ENCODE measurements around the gene CTNS.

Gene CTNS

DNA sequence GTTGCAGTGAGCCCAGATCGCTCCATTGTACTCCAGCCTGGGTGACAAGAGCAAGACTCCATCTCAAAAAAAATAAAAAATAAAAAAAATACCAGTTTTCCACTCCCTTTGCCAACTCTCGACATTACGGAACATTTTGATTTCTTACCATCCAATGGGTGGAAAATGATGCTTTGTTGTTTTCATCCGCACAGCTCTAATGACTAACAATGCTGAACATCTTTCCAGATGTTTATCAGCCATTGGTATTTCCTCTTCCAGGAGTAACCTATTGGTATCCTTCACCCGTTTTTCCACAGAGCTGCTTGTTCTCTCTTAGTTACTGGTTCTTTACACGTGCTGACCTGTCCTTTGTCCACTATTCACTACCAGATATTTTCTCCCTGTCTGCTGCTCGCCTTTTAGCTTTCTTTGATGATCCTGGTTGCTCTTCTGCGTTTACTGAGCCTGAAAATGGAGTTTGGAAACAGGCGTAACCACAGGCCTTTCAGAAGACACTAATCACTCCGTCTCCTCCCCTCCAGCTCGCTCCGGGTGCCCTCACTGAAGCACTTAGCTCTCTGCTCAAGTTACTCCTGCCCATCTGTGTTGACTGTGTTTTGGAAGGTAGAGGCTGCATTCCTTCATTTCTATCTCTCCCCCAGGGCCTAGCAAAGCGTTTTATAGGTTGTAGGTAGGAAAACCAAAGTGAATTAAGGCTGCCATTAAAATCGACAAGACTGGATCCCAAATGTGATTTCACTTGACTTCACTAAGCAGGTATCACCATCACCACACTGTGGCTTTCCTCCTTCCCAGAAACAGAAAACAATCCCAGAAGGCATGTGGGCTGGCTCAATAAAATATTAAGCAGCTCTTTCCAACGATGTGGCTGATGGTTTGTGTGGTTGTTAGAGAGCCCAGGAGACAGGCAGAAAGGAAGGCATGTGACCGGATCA, 9.5 kb upstream of the CTNS start:
- no peak overlapping the region for H3K4me3 ChIP-seq (ENCODE audit: low read length)
- no peaks in the 10 kb centered on the region for H3K9me3 ChIP-seq (ENCODE audit: control insufficient read depth, insufficient read depth, low read length)
- no peak for DNase-seq (ENCODE audit: low read depth, low spot score)
- WGBS (ENCODE audit: insufficient coverage, insufficient read length) = no CpG with 5 or more reads among the region's 16 CpGs
- H3K4me1 ChIP-seq (ENCODE audit: control insufficient read depth, insufficient read depth, low read length) = no peaks in the 10 kb centered on the region
- H3K27me3 ChIP-seq (ENCODE audit: control insufficient read depth, insufficient read depth, low read length) = no peaks in the 10 kb centered on the region
- no peak overlapping the region for H3K27ac ChIP-seq (ENCODE audit: low read length)
- peaks cover 28% of the 10 kb centered on the region for H3K36me3 ChIP-seq (ENCODE audit: control insufficient read depth, insufficient read depth, low read length)

- no peaks in the 10 kb centered on the region for H3K4me1 ChIP-seq (ENCODE audit: control insufficient read depth, insufficient read depth, low read length)
- H3K36me3 ChIP-seq (ENCODE audit: control insufficient read depth, insufficient read depth, low read length) = peaks cover 27% of the 10 kb centered on the region
- H3K4me3 ChIP-seq (ENCODE audit: low read length) = no peak overlapping the region
- no peak for DNase-seq (ENCODE audit: low read depth, low spot score)
- no CpG with 5 or more reads among the region's 11 CpGs for WGBS (ENCODE audit: insufficient coverage, insufficient read length)
- no peak overlapping the region for H3K27ac ChIP-seq (ENCODE audit: low read length)
- H3K27me3 ChIP-seq (ENCODE audit: control insufficient read depth, insufficient read depth, low read length) = no peaks in the 10 kb centered on the region
- H3K9me3 ChIP-seq (ENCODE audit: control insufficient read depth, insufficient read depth, low read length) = no peaks in the 10 kb centered on the region
Measured at GRCh38 chr17:3627769-3628167, 8.8 kb upstream of the CTNS start.

GRCh38 chr17:3630781-3631180, 5.8 kb upstream of the CTNS start:
- no CpG with 5 or more reads among the region's 10 CpGs for WGBS (ENCODE audit: insufficient coverage, insufficient read length)
- Histone ChIP-seq H3K4me1 (ENCODE audit: control insufficient read depth, insufficient read depth, low read length) (no peaks in the 10 kb centered on the region), H3K4me3 (ENCODE audit: low read length) (no peak overlapping the region), H3K27ac (ENCODE audit: low read length) (no peak overlapping the region), H3K9me3 (ENCODE audit: control insufficient read depth, insufficient read depth, low read length) (no peaks in the 10 kb centered on the region), H3K36me3 (ENCODE audit: control insufficient read depth, insufficient read depth, low read length) (peaks cover 12% of the 10 kb centered on the region), H3K27me3 (ENCODE audit: control insufficient read depth, insufficient read depth, low read length) (no peaks in the 10 kb centered on the region)
- no peak for DNase-seq (ENCODE audit: low read depth, low spot score)

DNA sequence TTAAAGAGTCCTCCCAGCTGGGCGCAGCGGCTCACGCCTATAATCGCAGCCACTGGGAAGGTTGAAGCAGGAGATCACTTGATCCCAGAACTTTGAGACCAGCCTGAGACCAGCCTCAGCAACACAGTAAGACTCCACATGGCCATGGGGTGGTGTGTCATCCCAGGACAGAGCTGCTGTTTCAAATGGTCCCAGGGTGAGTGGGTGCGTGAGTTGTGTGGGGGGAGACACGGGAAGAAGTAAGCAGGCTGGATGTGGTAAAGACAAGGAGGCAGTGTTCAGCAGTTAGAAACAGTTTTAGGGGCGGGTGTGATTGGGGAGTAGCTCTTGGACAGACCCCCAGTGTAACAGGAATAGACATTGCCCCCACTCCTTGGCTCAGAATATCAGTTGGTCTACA, 4.3 kb upstream of the CTNS start:
- Histone ChIP-seq H3K27ac (ENCODE audit: low read length) (no peak overlapping the region), H3K27me3 (ENCODE audit: control insufficient read depth, insufficient read depth, low read length) (no peaks in the 10 kb centered on the region), H3K4me1 (ENCODE audit: control insufficient read depth, insufficient read depth, low read length) (no peaks in the 10 kb centered on the region), H3K9me3 (ENCODE audit: control insufficient read depth, insufficient read depth, low read length) (no peaks in the 10 kb centered on the region), H3K36me3 (ENCODE audit: control insufficient read depth, insufficient read depth, low read length) (peaks cover 12% of the 10 kb centered on the region), H3K4me3 (ENCODE audit: low read length) (no peak overlapping the region)
- no CpG with 5 or more reads among the region's 7 CpGs for WGBS (ENCODE audit: insufficient coverage, insufficient read length)
- DNase-seq (ENCODE audit: low read depth, low spot score) = no peak

DNA sequence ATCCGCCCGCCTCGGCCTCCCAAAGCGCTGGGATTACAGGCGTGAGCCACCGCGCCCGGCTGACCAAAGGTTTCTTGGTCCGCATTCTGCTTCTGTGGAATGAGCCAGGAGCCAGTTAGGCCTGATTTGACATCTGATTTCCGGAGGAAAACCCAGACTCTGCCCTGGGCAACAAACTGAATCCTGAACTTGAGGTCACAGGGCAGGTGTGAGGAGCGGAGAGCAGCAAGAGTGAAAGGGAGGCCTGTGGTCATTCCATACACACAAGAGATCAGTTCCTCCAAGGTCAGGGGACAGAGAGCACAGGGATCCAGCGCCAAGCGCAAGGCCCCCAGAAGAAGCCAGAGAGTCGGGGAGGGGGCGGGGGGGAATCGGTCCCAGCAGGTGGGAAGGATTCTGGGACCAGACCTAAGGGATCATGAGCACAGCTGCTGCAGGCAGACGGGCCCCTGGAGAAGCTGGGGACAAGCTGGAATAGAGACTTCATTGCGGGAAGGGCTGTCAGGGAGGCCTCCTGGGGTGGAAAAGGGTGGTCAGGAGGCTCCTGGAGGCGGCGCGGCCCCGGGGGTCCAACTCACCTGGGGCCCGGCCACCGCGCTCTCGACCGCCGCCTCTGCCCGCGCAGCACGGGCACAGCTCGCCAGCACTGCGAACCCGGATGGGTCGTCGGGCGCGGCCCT, 946 bp upstream of the CTNS start:
- 0 out of 2 replicates have a peak, but pooled peaks cover 2% of the 10 kb centered on the region for H3K36me3 ChIP-seq (ENCODE audit: control insufficient read depth, insufficient read depth, low read length)
- H3K4me1 ChIP-seq (ENCODE audit: control insufficient read depth, insufficient read depth, low read length) = no peaks in the 10 kb centered on the region
- DNase-seq (ENCODE audit: low read depth, low spot score) = no peak
- H3K27me3 ChIP-seq (ENCODE audit: control insufficient read depth, insufficient read depth, low read length) = no peaks in the 10 kb centered on the region
- H3K27ac ChIP-seq (ENCODE audit: low read length) = no peak overlapping the region
- H3K9me3 ChIP-seq (ENCODE audit: control insufficient read depth, insufficient read depth, low read length) = no peaks in the 10 kb centered on the region
- peak overlapping the region; percentile 84 for H3K4me3 ChIP-seq (ENCODE audit: low read length)
- no CpG with 5 or more reads among the region's 38 CpGs for whole genome bisulfite sequencing (ENCODE audit: insufficient coverage, insufficient read length)

DNA sequence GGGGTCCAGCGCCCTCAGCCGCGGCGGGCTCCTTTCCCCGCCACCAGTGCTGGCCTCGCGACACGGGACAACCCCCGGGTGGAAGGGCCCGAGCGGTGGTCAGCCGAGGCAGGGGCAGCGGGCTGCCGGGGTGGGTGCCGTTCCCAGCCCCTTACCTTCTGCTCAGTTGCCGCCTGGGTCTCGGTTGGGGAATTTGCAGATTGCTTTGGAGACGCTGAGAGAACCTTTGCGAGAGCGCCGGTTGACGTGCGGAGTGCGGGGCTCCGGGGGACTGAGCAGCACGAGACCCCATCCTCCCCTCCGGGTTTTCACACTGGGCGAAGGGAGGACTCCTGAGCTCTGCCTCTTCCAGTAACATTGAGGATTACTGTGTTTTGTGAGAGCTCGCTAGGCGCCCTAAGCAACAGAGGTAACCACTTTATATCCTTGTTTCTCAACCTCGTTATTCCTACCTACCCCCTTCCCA, 381 bp downstream of the CTNS start:
- Histone ChIP-seq H3K4me3 (ENCODE audit: low read length) (peak overlapping the region; percentile 84), H3K9me3 (ENCODE audit: control insufficient read depth, insufficient read depth, low read length) (no peaks in the 10 kb centered on the region), H3K27ac (ENCODE audit: low read length) (no peak overlapping the region), H3K4me1 (ENCODE audit: control insufficient read depth, insufficient read depth, low read length) (peaks cover 3% of the 10 kb centered on the region; the same call in 1 of the 2 replicates), H3K27me3 (ENCODE audit: control insufficient read depth, insufficient read depth, low read length) (no peaks in the 10 kb centered on the region), H3K36me3 (ENCODE audit: control insufficient read depth, insufficient read depth, low read length) (0 out of 2 replicates have a peak, but pooled peaks cover 2% of the 10 kb centered on the region)
- no CpG with 5 or more reads among the region's 31 CpGs for WGBS (ENCODE audit: insufficient coverage, insufficient read length)
- DNase-seq (ENCODE audit: low read depth, low spot score) = no peak

DNA sequence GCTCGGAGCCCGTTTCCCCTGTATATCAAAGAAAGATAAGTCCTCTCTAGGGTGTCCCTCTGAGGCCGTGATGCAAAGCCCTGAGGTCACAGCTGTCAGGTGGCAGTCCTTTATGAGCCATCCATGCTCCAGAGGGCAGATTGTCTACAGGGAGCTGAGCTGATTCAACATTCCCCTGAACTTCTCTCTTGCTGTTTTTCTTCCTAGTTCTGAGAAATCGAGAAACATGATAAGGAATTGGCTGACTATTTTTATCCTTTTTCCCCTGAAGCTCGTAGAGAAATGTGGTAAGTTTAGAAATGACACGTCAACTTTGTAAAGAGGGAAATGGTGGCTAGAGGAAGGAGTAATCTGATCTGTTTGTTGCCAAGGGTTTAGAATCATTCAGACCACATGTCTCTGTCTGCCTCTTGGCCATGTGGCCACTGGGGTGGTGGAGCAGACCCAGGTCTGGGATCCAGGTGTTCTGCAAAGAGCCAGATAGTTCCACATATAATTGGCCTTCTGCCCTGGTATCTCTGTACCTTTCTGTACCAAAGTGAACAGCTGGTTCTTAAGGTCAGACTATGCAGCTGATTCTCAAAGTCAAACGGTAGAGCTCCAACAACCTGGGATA, 3.5 kb downstream of the CTNS start:
- Histone ChIP-seq H3K9me3 (ENCODE audit: control insufficient read depth, insufficient read depth, low read length) (no peaks in the 10 kb centered on the region), H3K36me3 (ENCODE audit: control insufficient read depth, insufficient read depth, low read length) (no peaks in the 10 kb centered on the region), H3K27me3 (ENCODE audit: control insufficient read depth, insufficient read depth, low read length) (no peaks in the 10 kb centered on the region), H3K4me3 (ENCODE audit: low read length) (no peak overlapping the region), H3K4me1 (ENCODE audit: control insufficient read depth, insufficient read depth, low read length) (peaks cover 3% of the 10 kb centered on the region; the same call in 1 of the 2 replicates), H3K27ac (ENCODE audit: low read length) (no peak overlapping the region)
- WGBS (ENCODE audit: insufficient coverage, insufficient read length) = no CpG with 5 or more reads among the region's 7 CpGs
- no peak for DNase-seq (ENCODE audit: low read depth, low spot score)

DNA sequence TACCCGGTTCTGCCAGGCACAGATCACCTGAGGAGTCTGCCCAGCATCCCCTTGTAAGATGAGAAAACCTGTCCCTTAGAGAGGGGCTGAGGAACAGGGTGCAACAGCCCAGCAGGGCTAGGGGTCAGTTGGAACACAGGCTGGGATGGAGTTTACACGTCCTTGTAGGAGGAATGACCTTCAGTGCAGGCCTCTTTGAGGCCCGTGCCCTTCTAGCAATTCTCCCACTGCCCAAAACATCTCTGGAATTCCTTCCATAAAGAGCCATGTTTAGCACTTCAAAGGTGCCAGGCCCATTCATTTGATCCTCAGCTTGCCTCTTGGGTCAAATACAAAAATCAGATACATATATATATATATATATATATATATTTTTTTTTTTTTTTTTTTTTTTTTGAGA, 4.5 kb downstream of the CTNS start:
- WGBS (ENCODE audit: insufficient coverage, insufficient read length) = no CpG with 5 or more reads among the region's 3 CpGs
- DNase-seq (ENCODE audit: low read depth, low spot score) = no peak
- Histone ChIP-seq H3K36me3 (ENCODE audit: control insufficient read depth, insufficient read depth, low read length) (no peaks in the 10 kb centered on the region), H3K9me3 (ENCODE audit: control insufficient read depth, insufficient read depth, low read length) (no peaks in the 10 kb centered on the region), H3K4me3 (ENCODE audit: low read length) (no peak overlapping the region), H3K27me3 (ENCODE audit: control insufficient read depth, insufficient read depth, low read length) (no peaks in the 10 kb centered on the region), H3K27ac (ENCODE audit: low read length) (no peak overlapping the region), H3K4me1 (ENCODE audit: control insufficient read depth, insufficient read depth, low read length) (peaks cover 3% of the 10 kb centered on the region; the same call in 1 of the 2 replicates)

DNA sequence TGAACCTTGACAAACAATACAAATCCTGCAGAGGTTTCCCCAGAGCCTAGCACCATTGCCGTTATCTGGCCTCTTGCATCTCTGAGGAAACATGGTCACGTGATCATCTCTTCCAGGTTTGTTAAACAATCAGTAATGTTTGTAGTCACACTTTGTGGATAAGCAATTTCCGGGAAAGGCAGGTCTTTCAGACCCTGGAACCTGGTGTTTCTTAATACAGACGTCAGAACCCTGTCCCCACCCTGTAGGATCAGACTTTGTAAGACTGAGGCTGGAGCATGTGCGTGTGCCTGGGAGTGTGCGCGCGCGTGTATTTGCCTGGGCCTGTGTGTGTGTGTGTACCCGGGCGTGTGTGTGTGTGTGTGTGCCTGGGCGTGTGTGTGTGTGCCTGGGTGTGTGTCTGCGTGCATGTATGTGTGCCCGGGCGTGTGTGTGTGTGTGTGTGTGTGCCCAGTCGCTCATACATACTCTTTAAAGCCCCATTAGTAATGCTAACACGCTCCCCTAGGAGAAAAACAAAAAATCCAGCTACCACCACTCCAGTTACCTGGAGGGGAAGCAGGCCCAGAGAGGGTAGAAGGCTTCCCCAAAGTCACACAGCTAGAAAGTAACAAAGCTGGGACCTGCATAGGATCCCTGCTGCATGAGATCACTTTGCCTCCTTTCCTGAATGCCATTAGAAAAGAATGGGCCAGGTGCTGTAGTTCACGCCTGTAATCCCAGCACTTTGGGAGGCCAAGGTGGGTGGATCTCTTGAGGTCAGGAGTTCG, 5.3 kb downstream of the CTNS start:
- no CpG with 5 or more reads among the region's 19 CpGs for WGBS (ENCODE audit: insufficient coverage, insufficient read length)
- Histone ChIP-seq H3K36me3 (ENCODE audit: control insufficient read depth, insufficient read depth, low read length) (no peaks in the 10 kb centered on the region), H3K4me1 (ENCODE audit: control insufficient read depth, insufficient read depth, low read length) (peaks cover 3% of the 10 kb centered on the region; the same call in 1 of the 2 replicates), H3K27me3 (ENCODE audit: control insufficient read depth, insufficient read depth, low read length) (no peaks in the 10 kb centered on the region), H3K27ac (ENCODE audit: low read length) (no peak overlapping the region), H3K4me3 (ENCODE audit: low read length) (no peak overlapping the region), H3K9me3 (ENCODE audit: control insufficient read depth, insufficient read depth, low read length) (no peaks in the 10 kb centered on the region)
- DNase-seq (ENCODE audit: low read depth, low spot score) = no peak
